Activated naive CD4-positive, alpha-beta T cell treated with anti-CD3 and anti-CD28 coated beads, Interleukin-2, amount 50 U/mL, for 16 hours (primary cell): Measurements from ENCODE around the gene PRDM10.
"Not testable (repeated sequence)": the region's sequence is repeated elsewhere in the genome, so short reads cannot be mapped to it uniquely, and the experiment has no call there.

ENCODE experiments used
- DNase-seq: peaks from one replicate; pipeline ENCODE4 v3.0.0-alpha.2; 2020

Gene PRDM10

GRCh38 chr11:130002352-130002845 is at the start of gene PRDM10:
PRDM10 (minus strand) TSS chr11:130002835; CDS start chr11:129960964, 41,871 bp downstream.
- DNase-seq = peak; percentile 93

- no peak for DNase-seq
Measured at GRCh38 chr11:130051082-130051481, 48.4 kb upstream of the PRDM10 start.

GRCh38 chr11:130050257-130050656 is 47.6 kb upstream of the PRDM10 start:
- no peak for DNase-seq

- DNase-seq = no peak
Measured at GRCh38 chr11:130049328-130049771, 46.7 kb upstream of the PRDM10 start.

- DNase-seq = no peak
Measured at GRCh38 chr11:130047141-130047540, 44.5 kb upstream of the PRDM10 start.

GRCh38 chr11:130043575-130043974 is 40.9 kb upstream of the PRDM10 start:
- DNase-seq = no peak

- DNase-seq = no peak
Measured at GRCh38 chr11:130042093-130042591, 39.5 kb upstream of the PRDM10 start.

- DNase-seq = no peak
Measured at GRCh38 chr11:130040281-130040940, 37.8 kb upstream of the PRDM10 start.

GRCh38 chr11:130037881-130038585 is 35.4 kb upstream of the PRDM10 start:
- DNase-seq = no peak

- DNase-seq = no peak
Measured at GRCh38 chr11:130037058-130037457, 34.4 kb upstream of the PRDM10 start.

- no peak for DNase-seq
Measured at GRCh38 chr11:130034236-130034635, 31.6 kb upstream of the PRDM10 start.

- no peak for DNase-seq
Measured at GRCh38 chr11:130032931-130033330, 30.3 kb upstream of the PRDM10 start.

- DNase-seq = no peak
Measured at GRCh38 chr11:130031945-130032344, 29.3 kb upstream of the PRDM10 start.

GRCh38 chr11:130031056-130031455 is 28.4 kb upstream of the PRDM10 start:
- DNase-seq = no peak

GRCh38 chr11:130029137-130029536 is 26.5 kb upstream of the PRDM10 start:
- DNase-seq = no peak

GRCh38 chr11:130025371-130025770 is 22.7 kb upstream of the PRDM10 start:
- DNase-seq = no peak

GRCh38 chr11:130024361-130024760 is 21.7 kb upstream of the PRDM10 start:
- no peak for DNase-seq

GRCh38 chr11:130023204-130023603 is 20.6 kb upstream of the PRDM10 start:
- DNase-seq = no peak

- no peak for DNase-seq
Measured at GRCh38 chr11:130022799-130023198, 20.2 kb upstream of the PRDM10 start.

GRCh38 chr11:130021606-130022005 is 19.0 kb upstream of the PRDM10 start:
- DNase-seq = not testable (repeated sequence)

- no peak for DNase-seq
Measured at GRCh38 chr11:130020323-130020722, 17.7 kb upstream of the PRDM10 start.

GRCh38 chr11:130015846-130016245 is 13.2 kb upstream of the PRDM10 start:
- DNase-seq = not testable (repeated sequence)

GRCh38 chr11:130008326-130008725 is 5.7 kb upstream of the PRDM10 start:
- DNase-seq = no peak

- no peak for DNase-seq
Measured at GRCh38 chr11:130006929-130007328, 4.3 kb upstream of the PRDM10 start.
